GM23338 (cell line): ENCODE measurements around the gene EPHB1. TPM values are rescaled to one million over a fixed set of nuclear protein-coding genes. Genes with fewer than 3 reads are reported as not detected.

Source experiments
- ATAC-seq: fragments of 200-7000 bp; cut with Tn5 transposase; 3 replicates; pipeline ENCODE4 v1.9.1; 2020
- DNase-seq: peaks from one replicate; pipeline ENCODE4 v3.0.0-alpha.2; 2015; ENCODE audit warnings: low spot score
- H2AFZ ChIP-seq: fragments of 200-600 bp; sonication (generic); 2 replicates; pipeline ENCODE4 v1.8.0; 2016; ENCODE audit warnings: antibody characterized with exemption, mild to moderate bottlenecking, moderate library complexity
- H3F3A ChIP-seq: fragments of 200-600 bp; sonication (generic); replicated peaks from 2 replicates; pipeline ENCODE4 v1.8.0; 2017; ENCODE audit warnings: antibody characterized with exemption, mixed run types, low read depth
- H3K27ac ChIP-seq: fragments of 200-600 bp; sonication (generic); 2 replicates; pipeline ENCODE4 v1.6.1; 2016; ENCODE audit warnings: low read depth
- H3K27me3 ChIP-seq: fragments of 200-600 bp; sonication (generic); 2 replicates; pipeline ENCODE4 v1.8.0; 2016; ENCODE audit warnings: mild to moderate bottlenecking, mixed run types, moderate library complexity; ENCODE audit not compliant: insufficient read depth
- H3K36me3 ChIP-seq: fragments of 200-600 bp; sonication (generic); 2 replicates; pipeline ENCODE4 v1.8.0; 2016; ENCODE audit warnings: mild to moderate bottlenecking; ENCODE audit not compliant: insufficient read depth
- H3K4me1 ChIP-seq: fragments of 200-600 bp; sonication (generic); 2 replicates; pipeline ENCODE4 v1.8.0; 2016; ENCODE audit warnings: mild to moderate bottlenecking, moderate library complexity; ENCODE audit not compliant: insufficient read depth
- H3K4me2 ChIP-seq: fragments of 200-600 bp; sonication (generic); 2 replicates; pipeline ENCODE4 v1.7.1; 2017; ENCODE audit warnings: mixed run types
- H3K4me3 ChIP-seq: fragments of 200-600 bp; sonication (generic); 2 replicates; pipeline ENCODE4 v1.6.1; 2016; ENCODE audit warnings: mixed run types
- H3K79me2 ChIP-seq: fragments of 200-600 bp; sonication (generic); replicated peaks from 2 replicates; pipeline ENCODE4 v1.8.0; 2017; ENCODE audit warnings: mild to moderate bottlenecking; ENCODE audit not compliant: insufficient read depth
- H3K9me2 ChIP-seq: fragments of 200-600 bp; sonication (generic); 2 replicates; pipeline ENCODE4 v1.8.0; 2017; ENCODE audit not compliant: insufficient read depth
- H4K20me1 ChIP-seq: fragments of 200-600 bp; sonication (generic); replicated peaks from 2 replicates; pipeline ENCODE4 v1.8.0; 2017; ENCODE audit warnings: mild to moderate bottlenecking; ENCODE audit not compliant: insufficient read depth
- H3K27ac Mint-ChIP-seq: 2 replicates; pipeline ENCODE4 v1.8.0; 2020; ENCODE audit warnings: inconsistent platforms, mild to moderate bottlenecking, moderate library complexity, mixed read lengths
- H3K27me3 Mint-ChIP-seq: 3 replicates; pipeline ENCODE4 v1.8.0; 2022; ENCODE audit warnings: low read depth, mild to moderate bottlenecking, moderate library complexity, mixed read lengths, inconsistent platforms; ENCODE audit not compliant: insufficient read depth, poor library complexity
- H3K36me3 Mint-ChIP-seq: 3 replicates; pipeline ENCODE4 v1.8.0; 2021; ENCODE audit warnings: low read depth, mild to moderate bottlenecking, inconsistent platforms, moderate library complexity, mixed read lengths
- H3K4me1 Mint-ChIP-seq: 3 replicates; pipeline ENCODE4 v1.8.0; 2020; ENCODE audit warnings: mild to moderate bottlenecking, inconsistent platforms, mixed read lengths
- H3K4me3 Mint-ChIP-seq: 3 replicates; pipeline ENCODE4 v1.8.0; 2021; ENCODE audit warnings: moderate library complexity, mild to moderate bottlenecking, inconsistent platforms, mixed read lengths
- H3K9me3 Mint-ChIP-seq: 3 replicates; pipeline ENCODE4 v1.8.0; 2020; ENCODE audit warnings: moderate library complexity, mild to moderate bottlenecking, inconsistent platforms, mixed read lengths
- CREB1 ChIP-seq: fragments of 250-450 bp; sonication (Bioruptor Pico); IDR thresholded peaks from 2 replicates; pipeline ENCODE4 v1.5.0; 2020; ENCODE audit warnings: low read depth, mild to moderate bottlenecking, moderate library complexity
- EZH2 ChIP-seq: fragments of 200-600 bp; sonication (generic); IDR thresholded peaks from one replicate; pipeline ENCODE4 v1.8.0; 2017; ENCODE audit warnings: antibody characterized with exemption, mild to moderate bottlenecking, low read depth; ENCODE audit not compliant: unreplicated experiment
- EZH2phosphoT487 ChIP-seq: fragments of 200-600 bp; sonication (generic); IDR thresholded peaks from one replicate; pipeline ENCODE4 v1.8.1; 2018; ENCODE audit warnings: antibody characterized with exemption; ENCODE audit not compliant: unreplicated experiment
- JUNB ChIP-seq: IDR thresholded peaks from one replicate; pipeline ENCODE4 v1.6.1; 2016; ENCODE audit warnings: antibody characterized with exemption; ENCODE audit not compliant: unreplicated experiment
- NANOG ChIP-seq: IDR thresholded peaks from 2 replicates; pipeline ENCODE4 v1.6.1; 2016; ENCODE audit warnings: antibody characterized with exemption, borderline replicate concordance
- POLR2AphosphoS5 ChIP-seq: IDR thresholded peaks from 2 replicates; pipeline ENCODE4 v1.6.1; 2016; ENCODE audit warnings: antibody characterized with exemption, low read depth
- STAT1 ChIP-seq: IDR thresholded peaks from one replicate; pipeline ENCODE4 v1.6.1; 2016; ENCODE audit warnings: antibody characterized with exemption; ENCODE audit not compliant: unreplicated experiment
- ZNF114 ChIP-seq: fragments of 250-450 bp; sonication (Bioruptor Pico); IDR thresholded peaks from 2 replicates; pipeline ENCODE4 v1.5.0; 2020; ENCODE audit warnings: mild to moderate bottlenecking, moderate library complexity
- ZNF331 ChIP-seq: fragments of 250-450 bp; sonication (Bioruptor Pico); IDR thresholded peaks from 2 replicates; pipeline ENCODE4 v1.5.0; 2020; ENCODE audit warnings: low read depth, mild to moderate bottlenecking, moderate library complexity
- polyA plus RNA-seq: library from polyadenylated mRNA; unstranded; fragments of >200 nt; fragmentation: Nextera tagmentation; extraction: Ambion mirVana; gene quantifications from 2 replicates; pipeline ENCODE4 v1.2.1, GENCODE V29; 2016
- total RNA-seq: library from RNA; depleted of rRNA; stranded (reverse); fragments of >200 nt; shearing (Covaris generic); gene quantifications from 2 replicates; pipeline ENCODE4 v1.2.3, GENCODE V29; 2014
- TF ChIP-seq, protein P1 (sequence below): fragments of 250-450 bp; sonication (Bioruptor Pico); IDR thresholded peaks from 2 replicates; pipeline ENCODE4 v1.5.0; 2020; ENCODE audit warnings: mild to moderate bottlenecking, moderate library complexity
- TF ChIP-seq, protein P2 (sequence below), 2 experiments: fragments of 200-600 bp in 1 of 2; sonication (generic) in 1 of 2; conservative IDR thresholded peaks; 2 replicates each; pipeline versions ENCODE4 v1.5.1 to v1.6.1; 2016 to 2017; ENCODE audit warnings: antibody characterized with exemption in 2 of 2, low read depth in 2 of 2, mild to moderate bottlenecking in 2 of 2, moderate library complexity in 1 of 2
- TF ChIP-seq, protein P3 (sequence below): IDR thresholded peaks from 2 replicates; pipeline ENCODE4 v1.6.1; 2016; ENCODE audit warnings: antibody characterized with exemption
- TF ChIP-seq, protein P4 (sequence below): IDR thresholded peaks from one replicate; pipeline ENCODE4 v1.6.1; 2018; ENCODE audit warnings: antibody characterized with exemption; ENCODE audit not compliant: unreplicated experiment

Gene EPHB1
- total and polyA plus RNA-seq, 2 experiments from 2014 or later, result 2.7 to 5.2 TPM

DNA sequence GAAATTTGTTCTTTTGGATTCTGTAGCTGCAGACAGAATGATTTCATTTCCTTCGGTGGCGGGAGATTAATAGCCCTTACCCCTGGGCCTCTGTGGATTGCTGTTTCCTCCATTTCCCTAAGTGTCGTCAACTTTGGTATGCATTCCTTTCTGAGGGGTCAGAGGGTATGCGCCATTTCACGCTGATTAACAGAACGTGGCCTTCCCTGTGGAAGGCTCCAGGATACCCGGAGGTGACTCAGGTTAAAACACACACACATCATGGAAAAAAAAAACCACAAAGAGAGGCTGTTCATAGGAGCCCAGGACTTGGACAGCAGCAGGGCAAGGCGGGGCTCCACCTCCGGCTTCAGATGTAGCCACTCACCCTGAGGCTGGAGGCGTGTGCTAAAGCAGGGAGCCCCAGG is 51.9 kb downstream of the EPHB1 start:
- no peak overlapping the region for H3K4me2 ChIP-seq
- peaks cover 3% of the 10 kb centered on the region; the same call in 1 of the 3 replicates for H3K9me3 Mint-ChIP-seq
- H3K27me3 Mint-ChIP-seq, result peaks cover 2% of the 10 kb centered on the region
- DNase-seq (peak; percentile 8), ATAC-seq (peak; percentile 74)
- H3K4me1 ChIP-seq, result 0 out of 2 replicates have a peak, but pooled peaks cover 4% of the 10 kb centered on the region
- H3K27ac Mint-ChIP-seq, result peak overlapping the region; percentile 16; the same call in 1 of the 2 replicates
- no peak overlapping the region for H2AFZ ChIP-seq
- H4K20me1 ChIP-seq, result no peaks in the 10 kb centered on the region
- H3K4me3 Mint-ChIP-seq, result no peak overlapping the region
- no peaks in the 10 kb centered on the region for H3K79me2 ChIP-seq
- no peaks in the 10 kb centered on the region for H3K9me2 ChIP-seq
- no peak overlapping the region for H3K27ac ChIP-seq
- H3F3A ChIP-seq, result no peaks in the 10 kb centered on the region
- H3K4me1 Mint-ChIP-seq, result peaks cover 20% of the 10 kb centered on the region
- no peaks in the 10 kb centered on the region for H3K36me3 Mint-ChIP-seq
- no peaks in the 10 kb centered on the region for H3K36me3 ChIP-seq
- TF ChIP-seq, protein P1, sequence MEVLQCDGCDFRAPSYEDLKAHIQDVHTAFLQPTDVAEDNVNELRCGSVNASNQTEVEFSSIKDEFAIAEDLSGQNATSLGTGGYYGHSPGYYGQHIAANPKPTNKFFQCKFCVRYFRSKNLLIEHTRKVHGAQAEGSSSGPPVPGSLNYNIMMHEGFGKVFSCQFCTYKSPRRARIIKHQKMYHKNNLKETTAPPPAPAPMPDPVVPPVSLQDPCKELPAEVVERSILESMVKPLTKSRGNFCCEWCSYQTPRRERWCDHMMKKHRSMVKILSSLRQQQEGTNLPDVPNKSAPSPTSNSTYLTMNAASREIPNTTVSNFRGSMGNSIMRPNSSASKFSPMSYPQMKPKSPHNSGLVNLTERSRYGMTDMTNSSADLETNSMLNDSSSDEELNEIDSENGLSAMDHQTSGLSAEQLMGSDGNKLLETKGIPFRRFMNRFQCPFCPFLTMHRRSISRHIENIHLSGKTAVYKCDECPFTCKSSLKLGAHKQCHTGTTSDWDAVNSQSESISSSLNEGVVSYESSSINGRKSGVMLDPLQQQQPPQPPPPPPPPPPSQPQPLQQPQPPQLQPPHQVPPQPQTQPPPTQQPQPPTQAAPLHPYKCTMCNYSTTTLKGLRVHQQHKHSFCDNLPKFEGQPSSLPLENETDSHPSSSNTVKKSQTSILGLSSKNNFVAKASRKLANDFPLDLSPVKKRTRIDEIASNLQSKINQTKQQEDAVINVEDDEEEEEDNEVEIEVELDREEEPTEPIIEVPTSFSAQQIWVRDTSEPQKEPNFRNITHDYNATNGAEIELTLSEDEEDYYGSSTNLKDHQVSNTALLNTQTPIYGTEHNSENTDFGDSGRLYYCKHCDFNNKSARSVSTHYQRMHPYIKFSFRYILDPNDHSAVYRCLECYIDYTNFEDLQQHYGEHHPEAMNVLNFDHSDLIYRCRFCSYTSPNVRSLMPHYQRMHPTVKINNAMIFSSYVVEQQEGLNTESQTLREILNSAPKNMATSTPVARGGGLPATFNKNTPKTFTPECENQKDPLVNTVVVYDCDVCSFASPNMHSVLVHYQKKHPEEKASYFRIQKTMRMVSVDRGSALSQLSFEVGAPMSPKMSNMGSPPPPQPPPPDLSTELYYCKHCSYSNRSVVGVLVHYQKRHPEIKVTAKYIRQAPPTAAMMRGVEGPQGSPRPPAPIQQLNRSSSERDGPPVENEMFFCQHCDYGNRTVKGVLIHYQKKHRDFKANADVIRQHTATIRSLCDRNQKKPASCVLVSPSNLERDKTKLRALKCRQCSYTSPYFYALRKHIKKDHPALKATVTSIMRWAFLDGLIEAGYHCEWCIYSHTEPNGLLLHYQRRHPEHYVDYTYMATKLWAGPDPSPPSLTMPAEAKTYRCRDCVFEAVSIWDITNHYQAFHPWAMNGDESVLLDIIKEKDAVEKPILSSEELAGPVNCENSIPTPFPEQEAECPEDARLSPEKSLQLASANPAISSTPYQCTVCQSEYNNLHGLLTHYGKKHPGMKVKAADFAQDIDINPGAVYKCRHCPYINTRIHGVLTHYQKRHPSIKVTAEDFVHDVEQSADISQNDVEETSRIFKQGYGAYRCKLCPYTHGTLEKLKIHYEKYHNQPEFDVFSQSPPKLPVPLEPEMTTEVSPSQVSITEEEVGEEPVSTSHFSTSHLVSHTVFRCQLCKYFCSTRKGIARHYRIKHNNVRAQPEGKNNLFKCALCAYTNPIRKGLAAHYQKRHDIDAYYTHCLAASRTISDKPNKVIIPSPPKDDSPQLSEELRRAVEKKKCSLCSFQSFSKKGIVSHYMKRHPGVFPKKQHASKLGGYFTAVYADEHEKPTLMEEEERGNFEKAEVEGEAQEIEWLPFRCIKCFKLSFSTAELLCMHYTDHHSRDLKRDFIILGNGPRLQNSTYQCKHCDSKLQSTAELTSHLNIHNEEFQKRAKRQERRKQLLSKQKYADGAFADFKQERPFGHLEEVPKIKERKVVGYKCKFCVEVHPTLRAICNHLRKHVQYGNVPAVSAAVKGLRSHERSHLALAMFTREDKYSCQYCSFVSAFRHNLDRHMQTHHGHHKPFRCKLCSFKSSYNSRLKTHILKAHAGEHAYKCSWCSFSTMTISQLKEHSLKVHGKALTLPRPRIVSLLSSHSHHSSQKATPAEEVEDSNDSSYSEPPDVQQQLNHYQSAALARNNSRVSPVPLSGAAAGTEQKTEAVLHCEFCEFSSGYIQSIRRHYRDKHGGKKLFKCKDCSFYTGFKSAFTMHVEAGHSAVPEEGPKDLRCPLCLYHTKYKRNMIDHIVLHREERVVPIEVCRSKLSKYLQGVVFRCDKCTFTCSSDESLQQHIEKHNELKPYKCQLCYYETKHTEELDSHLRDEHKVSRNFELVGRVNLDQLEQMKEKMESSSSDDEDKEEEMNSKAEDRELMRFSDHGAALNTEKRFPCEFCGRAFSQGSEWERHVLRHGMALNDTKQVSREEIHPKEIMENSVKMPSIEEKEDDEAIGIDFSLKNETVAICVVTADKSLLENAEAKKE (CRISPR knock-in tag), result no peak
- TF ChIP-seq ZNF114 (CRISPR knock-in tag), result no peak
- no peak for TF ChIP-seq NANOG
- TF ChIP-seq ZNF331 (CRISPR knock-in tag), result no peak
- no peak for TF ChIP-seq JUNB
- TF ChIP-seq STAT1, result no peak
- TF ChIP-seq, protein P2, sequence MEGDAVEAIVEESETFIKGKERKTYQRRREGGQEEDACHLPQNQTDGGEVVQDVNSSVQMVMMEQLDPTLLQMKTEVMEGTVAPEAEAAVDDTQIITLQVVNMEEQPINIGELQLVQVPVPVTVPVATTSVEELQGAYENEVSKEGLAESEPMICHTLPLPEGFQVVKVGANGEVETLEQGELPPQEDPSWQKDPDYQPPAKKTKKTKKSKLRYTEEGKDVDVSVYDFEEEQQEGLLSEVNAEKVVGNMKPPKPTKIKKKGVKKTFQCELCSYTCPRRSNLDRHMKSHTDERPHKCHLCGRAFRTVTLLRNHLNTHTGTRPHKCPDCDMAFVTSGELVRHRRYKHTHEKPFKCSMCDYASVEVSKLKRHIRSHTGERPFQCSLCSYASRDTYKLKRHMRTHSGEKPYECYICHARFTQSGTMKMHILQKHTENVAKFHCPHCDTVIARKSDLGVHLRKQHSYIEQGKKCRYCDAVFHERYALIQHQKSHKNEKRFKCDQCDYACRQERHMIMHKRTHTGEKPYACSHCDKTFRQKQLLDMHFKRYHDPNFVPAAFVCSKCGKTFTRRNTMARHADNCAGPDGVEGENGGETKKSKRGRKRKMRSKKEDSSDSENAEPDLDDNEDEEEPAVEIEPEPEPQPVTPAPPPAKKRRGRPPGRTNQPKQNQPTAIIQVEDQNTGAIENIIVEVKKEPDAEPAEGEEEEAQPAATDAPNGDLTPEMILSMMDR (conservative IDR thresholded peaks at IDR 0.05; ENCODE audit: low read depth in 2 of 2), result no peak
- TF ChIP-seq, protein P3, sequence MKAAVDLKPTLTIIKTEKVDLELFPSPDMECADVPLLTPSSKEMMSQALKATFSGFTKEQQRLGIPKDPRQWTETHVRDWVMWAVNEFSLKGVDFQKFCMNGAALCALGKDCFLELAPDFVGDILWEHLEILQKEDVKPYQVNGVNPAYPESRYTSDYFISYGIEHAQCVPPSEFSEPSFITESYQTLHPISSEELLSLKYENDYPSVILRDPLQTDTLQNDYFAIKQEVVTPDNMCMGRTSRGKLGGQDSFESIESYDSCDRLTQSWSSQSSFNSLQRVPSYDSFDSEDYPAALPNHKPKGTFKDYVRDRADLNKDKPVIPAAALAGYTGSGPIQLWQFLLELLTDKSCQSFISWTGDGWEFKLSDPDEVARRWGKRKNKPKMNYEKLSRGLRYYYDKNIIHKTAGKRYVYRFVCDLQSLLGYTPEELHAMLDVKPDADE, result no peak
- no peak for TF ChIP-seq POLR2AphosphoS5
- TF ChIP-seq EZH2, result no peak
- TF ChIP-seq, protein P4, sequence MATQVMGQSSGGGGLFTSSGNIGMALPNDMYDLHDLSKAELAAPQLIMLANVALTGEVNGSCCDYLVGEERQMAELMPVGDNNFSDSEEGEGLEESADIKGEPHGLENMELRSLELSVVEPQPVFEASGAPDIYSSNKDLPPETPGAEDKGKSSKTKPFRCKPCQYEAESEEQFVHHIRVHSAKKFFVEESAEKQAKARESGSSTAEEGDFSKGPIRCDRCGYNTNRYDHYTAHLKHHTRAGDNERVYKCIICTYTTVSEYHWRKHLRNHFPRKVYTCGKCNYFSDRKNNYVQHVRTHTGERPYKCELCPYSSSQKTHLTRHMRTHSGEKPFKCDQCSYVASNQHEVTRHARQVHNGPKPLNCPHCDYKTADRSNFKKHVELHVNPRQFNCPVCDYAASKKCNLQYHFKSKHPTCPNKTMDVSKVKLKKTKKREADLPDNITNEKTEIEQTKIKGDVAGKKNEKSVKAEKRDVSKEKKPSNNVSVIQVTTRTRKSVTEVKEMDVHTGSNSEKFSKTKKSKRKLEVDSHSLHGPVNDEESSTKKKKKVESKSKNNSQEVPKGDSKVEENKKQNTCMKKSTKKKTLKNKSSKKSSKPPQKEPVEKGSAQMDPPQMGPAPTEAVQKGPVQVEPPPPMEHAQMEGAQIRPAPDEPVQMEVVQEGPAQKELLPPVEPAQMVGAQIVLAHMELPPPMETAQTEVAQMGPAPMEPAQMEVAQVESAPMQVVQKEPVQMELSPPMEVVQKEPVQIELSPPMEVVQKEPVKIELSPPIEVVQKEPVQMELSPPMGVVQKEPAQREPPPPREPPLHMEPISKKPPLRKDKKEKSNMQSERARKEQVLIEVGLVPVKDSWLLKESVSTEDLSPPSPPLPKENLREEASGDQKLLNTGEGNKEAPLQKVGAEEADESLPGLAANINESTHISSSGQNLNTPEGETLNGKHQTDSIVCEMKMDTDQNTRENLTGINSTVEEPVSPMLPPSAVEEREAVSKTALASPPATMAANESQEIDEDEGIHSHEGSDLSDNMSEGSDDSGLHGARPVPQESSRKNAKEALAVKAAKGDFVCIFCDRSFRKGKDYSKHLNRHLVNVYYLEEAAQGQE, result no peak
- TF ChIP-seq CREB1 (CRISPR knock-in tag), result no peak
- no peak for TF ChIP-seq EZH2phosphoT487
- no peaks in the 10 kb centered on the region for H3K27me3 ChIP-seq
- H3K4me3 ChIP-seq, result no peak overlapping the region
